ACC112 (cell line): ENCODE measurements around the gene LHX2.
A peak's percentile ranks its signal among the peaks of the same experiment; 100 is the strongest.

Source experiments
- H2AFZ ChIP-seq: fragments of 200-600 bp; sonication (generic); one replicate; pipeline ENCODE4 v1.6.0; 2017; ENCODE audit warnings: antibody characterized with exemption, low read length; ENCODE audit not compliant: unreplicated experiment
- H3K27ac ChIP-seq: fragments of 200-600 bp; sonication (generic); 2 replicates; pipeline ENCODE4 v1.5.1; 2014; ENCODE audit warnings: low read depth, mild to moderate bottlenecking, antibody characterized with exemption, low read length, moderate library complexity
- H3K27me3 ChIP-seq: fragments of 200-600 bp; sonication (generic); 2 replicates; pipeline ENCODE4 v1.6.1; 2014; ENCODE audit warnings: mild to moderate bottlenecking, antibody characterized with exemption, low read length, moderate library complexity, mixed read lengths; ENCODE audit not compliant: insufficient read depth
- H3K36me3 ChIP-seq: fragments of 200-600 bp; sonication (generic); 2 replicates; pipeline ENCODE4 v1.6.1; 2016; ENCODE audit warnings: mild to moderate bottlenecking, antibody characterized with exemption, low read length, moderate library complexity, mixed read lengths; ENCODE audit not compliant: insufficient read depth
- H3K4me1 ChIP-seq: fragments of 200-600 bp; sonication (generic); one replicate; pipeline ENCODE4 v1.6.1; 2016; ENCODE audit warnings: low read length, mixed read lengths; ENCODE audit not compliant: insufficient read depth, unreplicated experiment, control insufficient read depth
- H3K4me3 ChIP-seq: fragments of 200-600 bp; sonication (generic); 2 replicates; pipeline ENCODE4 v1.5.1; 2014; ENCODE audit warnings: mild to moderate bottlenecking, low read depth, low read length
- H3K79me2 ChIP-seq: fragments of 200-600 bp; sonication (generic); one replicate; pipeline ENCODE4 v1.6.0; 2016; ENCODE audit warnings: low read length; ENCODE audit not compliant: control insufficient read depth, unreplicated experiment, insufficient read depth

The LHX2 gene

GRCh38 chr9:124014956-124015660 is 3.5 kb downstream of the LHX2 start:
- Histone ChIP-seq H3K27me3 (peaks cover 96% of the 10 kb centered on the region), H3K79me2 (no peaks in the 10 kb centered on the region), H2AFZ (no peak overlapping the region), H3K4me3 (no peak overlapping the region), H3K27ac (no peak overlapping the region), H3K36me3 (no peaks in the 10 kb centered on the region), H3K4me1 (no peaks in the 10 kb centered on the region)

GRCh38 chr9:124015661-124016131 is 4.1 kb downstream of the LHX2 start:
- Histone ChIP-seq H3K27me3 (peaks cover 96% of the 10 kb centered on the region), H3K27ac (no peak overlapping the region), H2AFZ (no peak overlapping the region), H3K4me1 (no peaks in the 10 kb centered on the region), H3K36me3 (no peaks in the 10 kb centered on the region), H3K79me2 (no peaks in the 10 kb centered on the region), H3K4me3 (no peak overlapping the region)

- Histone ChIP-seq H3K4me3 (no peak overlapping the region), H3K4me1 (no peaks in the 10 kb centered on the region), H3K79me2 (no peaks in the 10 kb centered on the region), H3K36me3 (no peaks in the 10 kb centered on the region), H2AFZ (no peak overlapping the region), H3K27me3 (peaks cover 99% of the 10 kb centered on the region), H3K27ac (no peak overlapping the region)
These were observed 4.8 kb downstream of the LHX2 start for GRCh38 chr9:124016175-124017050.

GRCh38 chr9:124017051-124017928 is 5.7 kb downstream of the LHX2 start:
- peaks cover 100% of the 10 kb centered on the region for H3K27me3 ChIP-seq
- H3K4me1 ChIP-seq, result no peaks in the 10 kb centered on the region
- no peaks in the 10 kb centered on the region for H3K36me3 ChIP-seq
- H3K4me3 ChIP-seq, result peak overlapping the region; percentile 63
- no peaks in the 10 kb centered on the region for H3K79me2 ChIP-seq
- H3K27ac ChIP-seq, result no peak overlapping the region
- H2AFZ ChIP-seq, result no peak overlapping the region

GRCh38 chr9:124017929-124018729 is 6.6 kb downstream of the LHX2 start:
- H3K36me3 ChIP-seq, result no peaks in the 10 kb centered on the region
- no peaks in the 10 kb centered on the region for H3K4me1 ChIP-seq
- peaks cover 100% of the 10 kb centered on the region for H3K27me3 ChIP-seq
- H3K4me3 ChIP-seq, result peak overlapping the region; percentile 63
- no peak overlapping the region for H2AFZ ChIP-seq
- H3K27ac ChIP-seq, result no peak overlapping the region
- no peaks in the 10 kb centered on the region for H3K79me2 ChIP-seq

GRCh38 chr9:124018730-124019697 is 7.4 kb downstream of the LHX2 start:
- H3K27ac ChIP-seq, result no peak overlapping the region
- no peaks in the 10 kb centered on the region for H3K4me1 ChIP-seq

GRCh38 chr9:124019771-124020519 is 8.4 kb downstream of the LHX2 start:
- Histone ChIP-seq H3K27me3 (peaks cover 100% of the 10 kb centered on the region), H3K4me1 (no peaks in the 10 kb centered on the region), H3K4me3 (no peak overlapping the region), H3K36me3 (no peaks in the 10 kb centered on the region), H2AFZ (no peak overlapping the region), H3K79me2 (no peaks in the 10 kb centered on the region), H3K27ac (no peak overlapping the region)

More at GRCh38 chr9:124018730-124019697, 7.4 kb downstream of the LHX2 start:
- H2AFZ ChIP-seq, result no peak overlapping the region
- H3K27me3 ChIP-seq, result peaks cover 100% of the 10 kb centered on the region
- no peaks in the 10 kb centered on the region for H3K36me3 ChIP-seq
- no peaks in the 10 kb centered on the region for H3K79me2 ChIP-seq
- peak overlapping the region; percentile 63 for H3K4me3 ChIP-seq

- no peak overlapping the region for H3K27ac ChIP-seq
- no peak overlapping the region for H3K4me3 ChIP-seq
- H2AFZ ChIP-seq, result no peak overlapping the region
- peaks cover 97% of the 10 kb centered on the region for H3K27me3 ChIP-seq
- no peaks in the 10 kb centered on the region for H3K36me3 ChIP-seq
- no peaks in the 10 kb centered on the region for H3K4me1 ChIP-seq
- H3K79me2 ChIP-seq, result no peaks in the 10 kb centered on the region
These were observed 9.2 kb downstream of the LHX2 start for GRCh38 chr9:124020520-124021384.
